HepG2 (cell line): ENCODE data around the gene SLC17A3. TPM values are rescaled to one million over a fixed set of nuclear protein-coding genes. Genes with fewer than 3 reads are reported as not detected.

Source experiments
- ATAC-seq: fragments of 200-7000 bp; cut with Tn5 transposase; 3 replicates; pipeline ENCODE4 v1.9.1; 2020; ENCODE audit warnings: mild to moderate bottlenecking, moderate library complexity
- BruUV-seq: library from RNA; stranded (reverse); fragments of 400-500 nt; replicated peaks from 2 replicates; lab custom pipeline; 2021; lab: Mats Ljungman, UMichigan
- CTCF ChIA-PET: fragments of 300-600 bp; formaldehyde crosslinking; extraction: SDS; loops from one replicate; lab custom pipeline; 2021; ENCODE audit warnings: low total read pairs, inconsistent platforms, low intra/inter-chr PET ratio; lab: Yijun Ruan, JAX
- POLR2A ChIA-PET: fragments of 350-600 bp; sonication (Branson Sonifier 250); formaldehyde crosslinking; loops from one replicate; lab custom pipeline; 2020; ENCODE audit warnings: antibody characterized with exemption, inconsistent platforms; lab: Yijun Ruan, JAX
- DNase-seq: peaks from one replicate; pipeline ENCODE4 v3.0.0-alpha.2; 2015; ENCODE audit warnings: low spot score
- FAIRE-seq: peaks from 3 replicates; lab custom pipeline; 2011; peaks lifted over from hg19 to GRCh38; lab: Jason Lieb, UNC
- H2AFZ ChIP-seq: one replicate; pipeline ENCODE4 v1.6.1; 2011; ENCODE audit warnings: low read length, inconsistent platforms
- H3K27ac ChIP-seq: fragments of 300-600 bp; 3 replicates; pipeline ENCODE4 v1.8.0; 2011; ENCODE audit warnings: mixed run types, mild to moderate bottlenecking, mixed read lengths, low read length, inconsistent platforms; ENCODE audit not compliant: insufficient read depth; ENCODE audit errors: extremely low read length
- H3K27me3 ChIP-seq, 2 experiments: fragments of 200-600 bp in 1 of 2; 2 replicates in 1 of 2; 3 replicates in 1 of 2; pipeline versions ENCODE4 v1.6.0 to v1.8.0; 2011; ENCODE audit warnings: low read length in 2 of 2, mild to moderate bottlenecking in 2 of 2, moderate library complexity in 2 of 2, inconsistent platforms in 1 of 2; ENCODE audit not compliant: insufficient read depth in 2 of 2, control insufficient read depth in 1 of 2
- H3K36me3 ChIP-seq, 2 experiments: fragments of 200-600 bp in 1 of 2; replicated peaks in 1 of 2; 2 replicates in 1 of 2; 3 replicates in 1 of 2; pipeline versions ENCODE4 v1.5.1 to v1.8.0; 2011; ENCODE audit warnings: low read length in 2 of 2, inconsistent platforms in 1 of 2; ENCODE audit not compliant: insufficient read depth in 2 of 2, control insufficient read depth in 1 of 2
- H3K4me1 ChIP-seq: 2 replicates; pipeline ENCODE4 v1.5.1; 2012; ENCODE audit warnings: low read length, inconsistent platforms; ENCODE audit not compliant: insufficient read depth
- H3K4me2 ChIP-seq: 2 replicates; pipeline ENCODE4 v1.6.0; 2011; ENCODE audit warnings: low read depth, low read length, inconsistent platforms
- H3K4me3 ChIP-seq, 3 experiments: fragments of 200-600 bp in 1 of 3; sonication (generic), shearing (Covaris generic) in 1 of 3; replicated peaks in 1 of 3; 2 replicates each; pipeline ENCODE4 v1.5.1; 2011 to 2016; ENCODE audit warnings: low read length in 3 of 3, inconsistent platforms in 2 of 3, low read depth in 2 of 3, mild to moderate bottlenecking in 2 of 3, control low read depth in 1 of 3, mixed read lengths in 1 of 3; ENCODE audit not compliant: insufficient read depth in 1 of 3
- H3K79me2 ChIP-seq: one replicate; pipeline ENCODE4 v1.6.1; 2011; ENCODE audit warnings: low read length, inconsistent platforms; ENCODE audit not compliant: insufficient read depth
- H3K9ac ChIP-seq: 2 replicates; pipeline ENCODE4 v1.6.0; 2011; ENCODE audit warnings: mild to moderate bottlenecking, low read depth, low read length, inconsistent platforms; ENCODE audit not compliant: insufficient read depth
- H3K9me3 ChIP-seq: 2 replicates; pipeline ENCODE4 v1.5.1; 2012; ENCODE audit warnings: mild to moderate bottlenecking, low read length
- H4K20me1 ChIP-seq: 2 replicates; pipeline ENCODE4 v1.6.0; 2011; ENCODE audit warnings: inconsistent platforms, mild to moderate bottlenecking, low read length, moderate library complexity; ENCODE audit not compliant: insufficient read depth
- AKAP8 ChIP-seq: sonication (generic); formaldehyde crosslinking; IDR thresholded peaks from 2 replicates; pipeline ENCODE4 v1.5.1; 2020; ENCODE audit warnings: mild to moderate bottlenecking, missing genetic modification reagents
- ATF5 ChIP-seq: sonication (generic); formaldehyde crosslinking; IDR thresholded peaks from 2 replicates; pipeline ENCODE4 v1.4.0; 2020; ENCODE audit warnings: mild to moderate bottlenecking, low read depth, missing genetic modification reagents
- FOXO1 ChIP-seq: sonication (generic); formaldehyde crosslinking; IDR thresholded peaks from 2 replicates; pipeline ENCODE4 v1.4.0; 2020; ENCODE audit warnings: missing genetic modification reagents
- GTF3A ChIP-seq: sonication (generic); formaldehyde crosslinking; conservative IDR thresholded peaks from 2 replicates; pipeline ENCODE4 v1.4.0; 2020; ENCODE audit warnings: mild to moderate bottlenecking, missing genetic modification reagents
- MED8 ChIP-seq: sonication (generic); formaldehyde crosslinking; IDR thresholded peaks from 2 replicates; pipeline ENCODE4 v1.8.1; 2023; ENCODE audit warnings: mild to moderate bottlenecking, missing genetic modification reagents; ENCODE audit not compliant: insufficient replicate concordance
- MIER3 ChIP-seq: IDR thresholded peaks from 2 replicates; pipeline ENCODE4 v1.6.1; 2016; ENCODE audit warnings: missing compliant biosample characterization, borderline replicate concordance
- MTF2 ChIP-seq: sonication (generic); formaldehyde crosslinking; IDR thresholded peaks from 2 replicates; pipeline ENCODE4 v1.5.0; 2020; ENCODE audit warnings: missing genetic modification reagents, borderline replicate concordance
- NFE2 ChIP-seq: sonication (generic); formaldehyde crosslinking; IDR thresholded peaks from 2 replicates; pipeline ENCODE4 v1.4.0; 2020; ENCODE audit warnings: missing genetic modification reagents
- ONECUT2 ChIP-seq: sonication (generic); formaldehyde crosslinking; IDR thresholded peaks from 2 replicates; pipeline ENCODE4 v1.4.0; 2020; ENCODE audit warnings: missing genetic modification reagents
- RAD51 ChIP-seq: fragments of 450-650 bp; IDR thresholded peaks from 2 replicates; pipeline ENCODE4 v1.6.1; 2016; ENCODE audit warnings: borderline replicate concordance
- SALL2 ChIP-seq: sonication (generic); formaldehyde crosslinking; IDR thresholded peaks from 2 replicates; pipeline ENCODE4 v1.8.1; 2023; ENCODE audit warnings: mild to moderate bottlenecking, missing genetic modification reagents, inconsistent platforms
- U2AF1 ChIP-seq: fragments of 200-400 bp; formaldehyde crosslinking; optimal IDR thresholded peaks from 2 replicates; pipeline ENCODE3; 2017; ENCODE audit warnings: mild to moderate bottlenecking, low read depth, low read length
- ZBTB49 ChIP-seq: sonication (generic); formaldehyde crosslinking; IDR thresholded peaks from 2 replicates; pipeline ENCODE4 v1.4.0; 2020; ENCODE audit warnings: missing genetic modification reagents, borderline replicate concordance
- ZC3H13 ChIP-seq: sonication (generic); formaldehyde crosslinking; IDR thresholded peaks from 2 replicates; pipeline ENCODE4 v1.8.1; 2023; ENCODE audit warnings: mild to moderate bottlenecking, missing genetic modification reagents, moderate library complexity
- ZNF691 ChIP-seq: sonication (generic); formaldehyde crosslinking; IDR thresholded peaks from 2 replicates; pipeline ENCODE4 v1.4.0; 2020; ENCODE audit warnings: missing genetic modification reagents, low read depth, mild to moderate bottlenecking, borderline replicate concordance
- ZZZ3 ChIP-seq: sonication (generic); formaldehyde crosslinking; IDR thresholded peaks from 2 replicates; pipeline ENCODE4 v1.4.0; 2020; ENCODE audit warnings: missing genetic modification reagents, mild to moderate bottlenecking, borderline replicate concordance
- in situ Hi-C: cut with HindIII; loops from 2 replicates; pipeline ENCODE4 v1.10.0; 2017; ENCODE audit warnings: low pct_unique_long_range_greater_than_20kb; ENCODE audit not compliant: extremely low pct_ligation_motif_present
- intact Hi-C: fragments of 100-400 bp; cut with micrococcal nuclease; formaldehyde crosslinking; loops from one replicate; pipeline ENCODE4 v1.10.0; 2022; ENCODE audit not compliant: unreplicated experiment
- polyA plus RNA-seq, 8 experiments: library from polyadenylated mRNA; depleted of rRNA in 3 of 8; stranded (reverse) in 7 of 8; unstranded in 1 of 8; fragments of >200 nt; fragmentation: Illumina TruSeq in 4 of 8; extraction: Trizol in 4 of 8; gene quantifications; 2 replicates each; pipeline versions ENCODE4 v1.2.1 to v1.2.3, GENCODE V29; 2011 to 2016; ENCODE audit warnings: low read depth in 4 of 8, missing spikeins in 1 of 8, mixed read lengths in 1 of 8; ENCODE audit not compliant: insufficient read depth in 1 of 8
- total RNA-seq, 5 experiments: library from RNA; depleted of rRNA; stranded (reverse); fragments of >200 nt; fragmentation: Illumina TruSeq; extraction: Trizol; gene quantifications; 2 replicates each; pipeline ENCODE4 v1.2.3, GENCODE V29; 2016; ENCODE audit warnings: low read depth in 1 of 5
- TF ChIP-seq, protein P1 (sequence below): sonication (generic); formaldehyde crosslinking; IDR thresholded peaks from 2 replicates; pipeline ENCODE4 v1.8.0; 2022; ENCODE audit warnings: missing genetic modification reagents, low read depth, mild to moderate bottlenecking, borderline replicate concordance
- TF ChIP-seq, protein P2 (sequence below): sonication (generic); formaldehyde crosslinking; IDR thresholded peaks from 2 replicates; pipeline ENCODE4 v1.4.0; 2020; ENCODE audit warnings: mild to moderate bottlenecking, missing genetic modification reagents

SLC17A3 gene
- total and polyA plus RNA-seq, 2 of the 13 experiments (the other 11 are each of a cell fraction or from before 2014, with no cell fraction given): 0.09 to 0.11 TPM

- TF ChIP-seq, protein P1, sequence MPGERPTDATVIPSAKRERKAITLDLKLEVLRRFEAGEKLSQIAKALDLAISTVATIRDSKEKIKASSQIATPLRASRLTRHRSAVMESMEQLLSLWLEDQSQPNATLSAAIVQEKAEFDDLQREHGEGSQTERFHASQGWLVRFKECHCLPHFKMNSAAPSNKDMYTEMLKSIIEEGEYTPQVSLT (CRISPR knock-in tag): no peak
- TF ChIP-seq ZNF691 (CRISPR knock-in tag) (no peak), ZZZ3 (CRISPR knock-in tag) (no peak), FOXO1 (CRISPR knock-in tag) (no peak), ZC3H13 (CRISPR knock-in tag) (no peak), ATF5 (CRISPR knock-in tag) (no peak)
- TF ChIP-seq, all 625 proteins: peak for 0
These were observed 48.3 kb upstream of the SLC17A3 start (continued) for GRCh38 chr6:25922301-25922700.

GRCh38 chr6:25921525-25922203 is 47.6 kb upstream of the SLC17A3 start:
- Histone ChIP-seq H3K9ac (no peak overlapping the region), H3K36me3 (peaks cover 4 to 16% of the 10 kb centered on the region in 2 experiments), H3K9me3 (no peaks in the 10 kb centered on the region), H4K20me1 (no peaks in the 10 kb centered on the region), H3K27ac (no peak overlapping the region), H2AFZ (no peak overlapping the region), H3K27me3 (no peaks in the 10 kb centered on the region), H3K4me2 (no peak overlapping the region), H3K4me3 (no peak overlapping the region), H3K4me1 (peaks cover 7% of the 10 kb centered on the region), H3K79me2 (no peaks in the 10 kb centered on the region)
- ATAC-seq: no peak
- intact Hi-C loops (no loop called here), in situ Hi-C loops (no loop called here)
- BruUV-seq: no TSS peak
- CTCF ChIA-PET: no interaction called here
- no peak for FAIRE-seq
- no peak for DNase-seq
- POLR2A ChIA-PET: interaction anchor here (2.0 kb wide), 1 partner anchor 11 kb away, joined by 11 read pairs; no protein-coding TSS in a partner anchor
- TF ChIP-seq NFE2 (CRISPR knock-in tag) (no peak), ZBTB49 (CRISPR knock-in tag) (no peak), SALL2 (CRISPR knock-in tag) (no peak), RAD51 (no peak), MIER3 (CRISPR knock-in tag) (no peak), ONECUT2 (no peak), GTF3A (no peak), MED8 (no peak), AKAP8 (CRISPR knock-in tag) (no peak), U2AF1 (no peak), MTF2 (no peak)
- TF ChIP-seq, protein P2, sequence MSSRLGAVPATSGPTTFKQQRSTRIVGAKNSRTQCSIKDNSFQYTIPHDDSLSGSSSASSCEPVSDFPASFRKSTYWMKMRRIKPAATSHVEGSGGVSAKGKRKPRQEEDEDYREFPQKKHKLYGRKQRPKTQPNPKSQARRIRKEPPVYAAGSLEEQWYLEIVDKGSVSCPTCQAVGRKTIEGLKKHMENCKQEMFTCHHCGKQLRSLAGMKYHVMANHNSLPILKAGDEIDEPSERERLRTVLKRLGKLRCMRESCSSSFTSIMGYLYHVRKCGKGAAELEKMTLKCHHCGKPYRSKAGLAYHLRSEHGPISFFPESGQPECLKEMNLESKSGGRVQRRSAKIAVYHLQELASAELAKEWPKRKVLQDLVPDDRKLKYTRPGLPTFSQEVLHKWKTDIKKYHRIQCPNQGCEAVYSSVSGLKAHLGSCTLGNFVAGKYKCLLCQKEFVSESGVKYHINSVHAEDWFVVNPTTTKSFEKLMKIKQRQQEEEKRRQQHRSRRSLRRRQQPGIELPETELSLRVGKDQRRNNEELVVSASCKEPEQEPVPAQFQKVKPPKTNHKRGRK (CRISPR knock-in tag): no peak
